HUES48 (cell line): ENCODE measurements around the gene ACOX2.

Experiments used
- H3K27ac ChIP-seq: one replicate; pipeline ENCODE4 v1.7.0; 2013; ENCODE audit warnings: low read depth, low read length, inconsistent platforms
- H3K27me3 ChIP-seq: 2 replicates; pipeline ENCODE4 v1.6.1; 2013; ENCODE audit warnings: mild to moderate bottlenecking, low read length; ENCODE audit not compliant: control insufficient read depth, insufficient read depth
- H3K36me3 ChIP-seq: 2 replicates; pipeline ENCODE4 v1.6.1; 2013; ENCODE audit warnings: low read length; ENCODE audit not compliant: control insufficient read depth, insufficient read depth
- H3K4me1 ChIP-seq: 2 replicates; pipeline ENCODE4 v1.6.1; 2013; ENCODE audit warnings: mild to moderate bottlenecking, low read length; ENCODE audit not compliant: control insufficient read depth, insufficient read depth
- H3K4me3 ChIP-seq: 2 replicates; pipeline ENCODE4 v1.5.1; 2013; ENCODE audit warnings: mild to moderate bottlenecking, low read depth, low read length
- H3K9ac ChIP-seq: 2 replicates; pipeline ENCODE4 v1.6.1; 2013; ENCODE audit warnings: mild to moderate bottlenecking, low read depth, low read length, moderate library complexity
- H3K9me3 ChIP-seq: 2 replicates; pipeline ENCODE4 v1.6.1; 2013; ENCODE audit warnings: low read length; ENCODE audit not compliant: control insufficient read depth, insufficient read depth

Gene ACOX2

DNA sequence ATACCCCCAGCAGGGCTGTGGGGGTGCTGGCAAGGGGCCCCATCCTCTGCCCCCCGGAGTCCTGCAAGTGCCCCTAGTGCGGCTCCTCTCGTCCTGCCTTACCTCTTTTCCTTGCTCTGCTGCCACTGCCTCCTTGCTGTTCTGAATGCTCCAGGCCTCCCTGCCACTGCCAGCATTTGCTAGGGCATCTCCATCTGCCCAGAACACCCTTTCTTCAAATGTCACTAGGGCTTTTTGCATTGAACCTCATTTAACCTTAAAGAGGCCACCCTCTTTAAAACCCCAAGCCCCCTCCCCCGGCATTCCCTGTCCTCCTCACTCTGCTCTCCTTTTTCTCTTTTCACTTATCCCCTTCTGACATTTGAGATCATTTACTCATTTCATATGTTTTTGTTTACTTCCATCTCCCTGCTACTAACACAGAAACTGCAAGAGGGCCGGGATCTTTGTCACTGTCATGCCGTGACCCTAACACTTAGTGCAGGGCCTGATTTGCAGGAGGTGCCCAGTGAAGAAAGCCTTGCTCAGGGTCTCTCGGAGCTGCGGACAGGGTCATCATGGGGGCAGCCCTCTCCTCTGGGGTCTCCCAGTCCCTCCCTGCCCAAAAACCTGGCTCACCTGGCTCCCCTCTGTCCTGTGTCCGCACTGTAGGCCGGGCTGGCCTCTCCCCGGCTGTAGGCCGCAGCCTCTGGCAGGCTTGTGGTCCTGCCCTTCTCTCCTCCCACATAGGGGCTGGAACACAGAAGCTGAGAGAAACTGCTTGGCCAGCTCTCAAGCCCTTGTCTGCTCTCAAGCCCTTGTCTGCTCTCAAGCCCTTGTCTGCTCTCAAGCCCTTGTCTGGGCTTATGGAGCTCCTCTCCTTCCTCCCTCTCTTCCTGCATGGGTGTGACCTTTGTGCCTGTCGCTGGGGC, at the start of gene ACOX2:
ACOX2 (minus strand) TSS at position 690 of the 911 bp plus-strand sequence. CDS start 2,084 bp downstream, outside the sequence.
- Histone ChIP-seq H3K27me3 (no peaks in the 10 kb centered on the region), H3K4me1 (no peaks in the 10 kb centered on the region; the same call in none of the 2 replicates), H3K36me3 (no peaks in the 10 kb centered on the region), H3K4me3 (no peak within 1 kb of the TSS), H3K27ac (no peak within 1 kb of the TSS), H3K9me3 (no peaks in the 10 kb centered on the region), H3K9ac (no peak within 1 kb of the TSS)

DNA sequence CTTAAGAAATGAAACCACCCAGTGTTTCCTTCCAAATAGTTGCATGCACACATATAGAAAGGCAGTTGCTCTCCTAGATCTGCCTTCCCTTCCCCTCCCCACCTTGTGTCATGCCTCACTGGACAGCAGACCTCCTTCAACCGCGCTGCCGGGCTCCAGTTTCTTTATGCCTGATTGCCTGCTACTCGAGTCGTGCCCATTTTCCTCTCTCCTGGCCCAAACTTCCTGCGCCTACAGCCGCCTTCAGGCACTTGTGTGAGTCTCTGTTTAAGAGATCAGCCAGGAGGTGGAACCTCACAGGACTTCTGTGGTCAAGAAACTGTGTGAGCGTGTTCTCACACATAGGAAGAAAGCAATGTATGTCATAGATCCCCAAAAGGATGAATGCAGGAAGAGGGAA, 49.0 kb upstream of the ACOX2 start:
- Histone ChIP-seq H3K27ac (no peak overlapping the region), H3K36me3 (no peaks in the 10 kb centered on the region), H3K4me1 (peaks cover 27% of the 10 kb centered on the region), H3K9ac (no peak overlapping the region), H3K9me3 (no peaks in the 10 kb centered on the region), H3K27me3 (peaks cover 44% of the 10 kb centered on the region), H3K4me3 (peak overlapping the region; percentile 53; the same call in 1 of the 2 replicates)

DNA sequence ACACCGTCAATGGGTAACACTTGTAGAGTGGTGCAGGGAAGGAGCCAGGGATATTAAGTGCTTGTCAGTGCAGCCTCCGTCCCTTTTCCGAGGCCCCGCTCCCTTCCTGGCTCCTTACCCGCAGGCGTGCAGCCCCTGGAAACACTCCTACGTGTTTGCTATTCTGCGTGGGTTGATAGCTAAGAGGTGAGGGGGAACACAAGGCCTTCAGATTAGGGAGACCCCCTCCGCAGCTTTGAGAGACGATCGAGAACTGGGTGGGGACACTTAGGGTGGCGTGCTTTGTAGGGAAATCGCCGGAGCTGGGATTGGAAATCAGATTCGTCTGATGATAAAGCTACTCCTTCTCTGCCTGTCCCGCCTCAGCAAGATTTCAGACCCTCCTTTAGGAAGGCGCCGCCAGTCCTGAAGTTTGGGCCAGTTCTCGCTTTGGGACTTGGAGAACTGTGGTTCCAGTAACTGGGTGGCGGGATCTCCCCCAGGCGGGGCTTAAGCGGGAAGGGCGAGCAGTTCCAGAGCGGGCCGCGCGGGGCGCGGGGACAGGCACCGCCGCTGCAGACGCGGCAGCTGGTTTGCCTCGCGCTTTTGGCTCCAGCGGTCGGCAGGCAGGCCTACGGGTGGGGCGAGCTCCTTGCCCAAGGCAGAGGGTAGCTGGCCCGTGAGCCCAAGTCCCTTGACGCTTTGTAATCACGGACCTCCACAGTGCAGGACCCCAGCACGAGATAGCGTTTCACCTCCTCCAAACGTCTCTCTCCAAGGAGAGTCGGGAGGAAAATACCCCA, 48.2 kb upstream of the ACOX2 start:
- Histone ChIP-seq H3K36me3 (no peaks in the 10 kb centered on the region), H3K4me1 (peaks cover 34% of the 10 kb centered on the region), H3K9me3 (no peaks in the 10 kb centered on the region), H3K27ac (no peak overlapping the region), H3K9ac (no peak overlapping the region), H3K4me3 (peak overlapping the region; percentile 53), H3K27me3 (peaks cover 44% of the 10 kb centered on the region)

- Histone ChIP-seq H3K27me3 (peaks cover 44% of the 10 kb centered on the region), H3K9ac (no peak overlapping the region), H3K4me3 (peak overlapping the region; percentile 53), H3K27ac (no peak overlapping the region), H3K9me3 (no peaks in the 10 kb centered on the region), H3K4me1 (peaks cover 34% of the 10 kb centered on the region), H3K36me3 (no peaks in the 10 kb centered on the region)
These were observed 47.7 kb upstream of the ACOX2 start for GRCh38 chr3:58584690-58585004.

DNA sequence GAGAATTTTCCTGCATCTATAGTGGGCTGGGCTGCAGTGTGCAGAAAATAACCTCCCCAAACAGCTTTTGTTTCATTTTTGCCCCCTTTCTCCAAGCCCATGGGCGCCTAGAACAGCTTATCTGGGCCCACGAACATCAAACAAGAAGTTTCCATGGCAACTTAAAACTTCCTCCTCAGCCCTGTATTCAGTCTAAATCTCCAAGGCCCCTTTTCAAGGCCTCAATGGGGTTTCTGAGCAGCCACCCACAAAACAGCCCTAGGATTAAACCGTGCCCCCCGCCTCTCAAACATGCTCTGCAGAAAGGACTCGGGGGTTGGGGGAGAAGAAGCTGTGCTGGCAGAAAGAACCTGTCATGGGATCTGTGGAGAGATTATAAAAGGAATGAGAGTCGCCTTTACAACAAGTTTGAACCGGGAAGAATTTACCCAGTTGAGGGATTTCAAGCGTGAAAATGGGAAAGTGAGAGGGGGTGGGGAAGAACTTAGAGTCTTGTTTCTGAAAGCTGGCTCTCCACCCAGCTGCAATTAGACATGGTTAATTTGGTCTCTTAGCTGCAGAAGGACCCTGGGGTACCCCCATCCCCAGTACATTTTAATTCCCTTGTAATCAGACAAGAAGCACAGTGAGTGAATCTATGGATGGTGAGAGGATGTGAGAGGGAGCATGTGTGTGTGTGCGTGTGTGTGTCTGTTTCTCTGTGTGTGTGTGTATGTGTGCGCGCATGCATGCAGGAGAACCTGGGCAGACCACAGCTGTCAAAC, 44.5 kb upstream of the ACOX2 start:
- Histone ChIP-seq H3K36me3 (no peaks in the 10 kb centered on the region), H3K27me3 (peaks cover 29% of the 10 kb centered on the region), H3K4me1 (peaks cover 34% of the 10 kb centered on the region), H3K9ac (no peak overlapping the region), H3K4me3 (no peak overlapping the region), H3K27ac (peak overlapping the region; percentile 82), H3K9me3 (no peaks in the 10 kb centered on the region)

GRCh38 chr3:58580826-58581327, 43.9 kb upstream of the ACOX2 start:
- Histone ChIP-seq H3K4me3 (no peak overlapping the region), H3K36me3 (no peaks in the 10 kb centered on the region), H3K4me1 (peaks cover 33% of the 10 kb centered on the region), H3K9me3 (no peaks in the 10 kb centered on the region), H3K27ac (peak overlapping the region; percentile 82), H3K9ac (no peak overlapping the region), H3K27me3 (peaks cover 22% of the 10 kb centered on the region)

GRCh38 chr3:58578873-58579272, 41.9 kb upstream of the ACOX2 start:
- Histone ChIP-seq H3K27me3 (peaks cover 2% of the 10 kb centered on the region), H3K36me3 (no peaks in the 10 kb centered on the region), H3K4me3 (no peak overlapping the region), H3K4me1 (peaks cover 24% of the 10 kb centered on the region), H3K27ac (no peak overlapping the region), H3K9me3 (no peaks in the 10 kb centered on the region), H3K9ac (no peak overlapping the region)

- H3K27ac ChIP-seq, result no peak within 1 kb of the TSS
- H3K4me1 ChIP-seq, result peaks cover 28% of the 10 kb centered on the region
- no peaks in the 10 kb centered on the region for H3K36me3 ChIP-seq
- no peak within 1 kb of the TSS for H3K9ac ChIP-seq
- H3K4me3 ChIP-seq, result no peak within 1 kb of the TSS
- H3K27me3 ChIP-seq, result no peaks in the 10 kb centered on the region
- no peaks in the 10 kb centered on the region for H3K9me3 ChIP-seq
These were observed 40.4 kb upstream of the ACOX2 start, which contains the start of gene FAM107A for GRCh38 chr3:58577269-58577821. Gene FAM107A, minus strand, starts transcription at chr3:58577391. Its CDS starts 7,531 bp downstream, at chr3:58569860.

- Histone ChIP-seq H3K27me3 (no peaks in the 10 kb centered on the region), H3K4me1 (peaks cover 26% of the 10 kb centered on the region), H3K36me3 (no peaks in the 10 kb centered on the region), H3K9ac (no peak overlapping the region), H3K9me3 (no peaks in the 10 kb centered on the region), H3K27ac (no peak overlapping the region), H3K4me3 (no peak overlapping the region)
These were observed 39.7 kb upstream of the ACOX2 start for GRCh38 chr3:58576716-58577115.

DNA sequence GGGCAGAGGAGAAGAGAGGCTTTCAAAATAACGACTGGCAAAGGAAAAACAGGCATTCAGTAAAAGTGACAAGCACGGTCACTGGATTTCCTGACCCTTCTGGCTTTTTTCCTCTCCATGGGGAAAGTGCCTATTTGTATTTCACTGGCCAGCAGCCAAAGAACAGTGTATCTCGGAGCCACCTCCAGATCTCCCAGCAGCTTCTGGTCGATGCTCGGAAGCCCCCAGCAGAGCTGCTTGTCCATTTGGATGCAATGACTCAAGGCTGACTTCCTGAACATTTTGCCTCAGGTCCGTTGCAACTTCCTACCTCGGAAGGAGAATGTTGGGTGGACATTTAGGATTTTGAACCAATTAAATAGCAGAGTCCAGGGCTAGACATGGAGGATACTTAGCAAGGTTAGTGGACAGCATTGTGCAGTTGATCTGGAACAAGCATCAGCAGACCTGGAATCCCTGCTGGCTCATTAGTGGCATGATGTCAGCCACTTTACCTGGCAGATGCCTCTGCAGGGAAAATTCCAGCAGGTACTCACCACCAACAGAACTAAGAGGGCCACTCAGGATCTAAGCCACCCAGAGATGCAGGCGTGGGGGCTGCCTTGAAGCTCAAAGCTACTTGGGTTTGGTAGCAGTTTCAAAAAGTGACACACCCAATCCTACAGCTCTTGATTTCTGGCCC, 39.1 kb upstream of the ACOX2 start:
- Histone ChIP-seq H3K36me3 (no peaks in the 10 kb centered on the region), H3K9me3 (no peaks in the 10 kb centered on the region), H3K27me3 (no peaks in the 10 kb centered on the region), H3K4me1 (peaks cover 21% of the 10 kb centered on the region), H3K9ac (no peak overlapping the region), H3K27ac (no peak overlapping the region), H3K4me3 (no peak overlapping the region)
